GM19467 (cell line): ENCODE measurements around the gene CACUL1.
"Not testable (repeated sequence)": the region's sequence is repeated elsewhere in the genome, so short reads cannot be mapped to it uniquely, and the experiment has no call there.

Experiments
- ATAC-seq: cut with Tn5 transposase; IDR thresholded peaks from one replicate; pipeline ENCODE4 v1.9.1; 2021; ENCODE audit warnings: mild to moderate bottlenecking, moderate library complexity; ENCODE audit not compliant: unreplicated experiment

CACUL1 gene

DNA sequence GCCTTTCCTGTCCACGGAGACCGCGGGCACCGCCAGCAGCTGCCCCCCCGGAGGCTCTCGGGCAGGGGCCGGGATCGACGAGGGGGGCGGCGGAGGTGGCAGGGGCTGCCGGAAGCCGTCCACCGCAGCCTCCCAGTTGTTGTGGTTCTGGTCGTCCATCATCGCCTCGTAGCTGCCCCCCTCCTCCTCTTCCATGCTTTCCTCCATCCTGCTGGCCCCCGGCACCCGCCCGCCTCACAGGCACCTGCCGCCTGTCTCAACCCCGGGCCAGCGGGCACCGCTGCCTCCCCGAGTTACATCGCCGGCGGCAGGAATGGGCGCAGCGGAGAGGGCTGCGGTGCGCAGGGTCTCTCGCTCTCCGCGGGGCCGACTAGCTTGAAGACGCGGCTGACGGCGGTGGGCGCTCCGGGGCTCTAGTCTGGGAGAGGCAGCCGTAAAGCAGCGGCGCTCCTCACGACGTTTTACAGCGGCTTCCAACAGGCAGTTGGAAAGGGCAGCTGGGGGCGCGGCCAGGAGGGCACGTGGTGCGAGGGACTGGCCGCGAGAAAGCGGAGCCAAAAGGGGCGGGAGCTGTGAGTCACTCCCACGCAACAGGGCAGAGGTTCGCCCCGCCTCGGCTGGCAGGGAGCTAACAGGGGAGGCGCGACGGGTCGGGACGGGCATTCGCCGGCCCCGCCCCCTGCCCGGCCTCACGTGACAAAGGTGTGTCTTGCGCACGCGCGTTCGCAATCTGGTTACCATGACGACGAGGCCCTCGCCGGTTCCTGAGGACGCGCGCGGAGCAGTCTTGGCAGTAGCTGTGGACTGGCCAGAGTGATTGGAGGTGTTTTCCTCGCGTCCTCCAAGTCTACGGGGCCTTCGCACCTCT, at the start of gene CACUL1:
Gene CACUL1, minus strand, starts transcription at position 415 of the 868 bp plus-strand sequence. Its CDS starts 208 bp downstream, at position 207.
- ATAC-seq: peak; percentile 94

DNA sequence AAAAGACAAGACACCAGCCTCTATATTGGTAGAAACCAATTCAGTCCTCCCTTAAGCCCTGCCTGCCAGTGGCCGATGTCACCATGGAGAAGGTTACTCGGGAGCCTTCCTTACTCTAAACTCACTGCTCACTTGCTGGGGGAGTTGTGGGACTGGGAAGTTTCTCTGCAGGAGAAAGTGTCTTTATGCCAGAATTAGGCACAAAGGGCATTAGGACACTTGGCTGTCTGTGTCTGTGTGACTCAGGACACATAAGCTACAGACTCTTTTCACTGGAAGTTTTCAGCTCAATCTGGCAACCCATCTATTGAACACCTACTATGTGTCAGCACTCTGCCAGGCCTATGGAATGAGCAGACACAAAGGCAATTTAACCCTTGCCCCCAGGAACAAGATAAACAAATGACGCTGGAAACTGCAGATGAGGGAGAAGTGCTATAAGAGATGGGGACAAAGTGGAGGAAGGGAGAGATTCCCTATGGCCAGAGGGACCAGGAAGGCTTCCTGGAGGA, 49.5 kb upstream of the CACUL1 start:
- ATAC-seq: no peak

DNA sequence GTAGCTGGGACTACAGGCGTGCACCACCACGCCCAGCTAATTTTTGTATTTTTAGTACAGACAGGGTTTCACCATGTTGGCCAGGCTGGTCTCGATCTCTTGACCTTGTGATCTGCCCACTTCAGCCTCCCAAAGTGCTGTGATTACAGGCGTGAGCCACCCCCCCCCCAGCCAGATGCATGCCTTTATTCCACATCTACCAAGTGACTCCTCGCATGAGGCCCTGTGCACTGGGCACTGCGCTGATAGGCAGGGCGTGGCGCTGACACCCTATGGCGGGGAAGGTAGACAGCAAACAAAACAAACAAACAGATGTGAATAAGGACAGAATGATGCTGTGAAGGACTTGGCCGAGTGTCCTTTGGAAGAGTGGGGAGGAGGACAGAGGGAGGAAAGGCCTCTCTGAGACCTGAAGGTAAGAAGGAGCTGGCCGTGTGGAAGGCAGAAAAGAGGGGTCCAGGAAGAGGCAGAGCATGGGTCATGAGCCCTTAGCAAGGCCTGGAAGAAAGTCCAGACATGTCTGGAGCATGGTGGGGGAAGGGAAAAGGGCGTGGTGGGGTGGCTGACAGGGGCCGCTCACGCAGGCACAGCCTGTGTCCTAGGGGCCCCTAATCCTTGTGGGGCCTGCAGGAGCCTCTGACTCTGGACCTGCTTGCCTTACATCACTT, 47.5 kb upstream of the CACUL1 start:
- ATAC-seq: no peak

DNA sequence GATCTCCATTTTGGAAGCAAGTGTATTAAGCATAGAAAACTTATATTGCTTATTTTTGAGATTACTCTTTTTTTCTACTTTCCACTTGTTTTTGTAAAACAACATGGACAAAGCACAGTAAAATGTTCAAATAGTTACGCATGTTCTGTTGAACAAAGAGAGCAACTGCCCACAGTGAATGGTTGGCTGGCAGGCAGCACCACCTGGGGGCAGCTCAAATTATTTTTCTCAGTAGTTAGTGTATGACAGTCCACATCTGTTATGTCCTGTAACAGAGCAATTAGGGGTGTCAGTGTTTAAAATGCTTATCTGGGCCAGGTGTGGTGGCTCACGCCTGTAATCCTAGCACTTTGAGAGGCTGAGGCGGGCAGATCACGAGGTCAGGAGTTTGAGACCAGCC, 46.1 kb upstream of the CACUL1 start:
- no peak for ATAC-seq

DNA sequence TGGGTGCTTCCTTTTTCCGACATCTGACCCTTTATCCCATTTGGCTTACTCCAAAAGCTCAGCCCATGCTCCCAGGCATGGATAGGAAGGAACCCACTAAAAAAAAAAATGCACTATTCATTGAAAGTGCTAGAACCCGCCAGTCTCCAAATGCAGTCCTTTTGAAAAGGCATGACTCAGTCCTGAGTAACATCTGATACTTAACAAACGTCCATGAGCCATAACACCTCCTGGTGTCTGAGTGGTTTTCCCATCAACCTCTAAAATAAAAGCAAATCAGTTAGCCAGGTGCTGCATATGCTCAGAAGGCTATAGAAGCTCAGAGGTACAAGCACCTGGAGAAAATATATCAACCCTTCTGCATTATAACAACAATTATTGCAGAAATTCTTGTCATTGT, 45.0 kb upstream of the CACUL1 start:
- no peak for ATAC-seq

DNA sequence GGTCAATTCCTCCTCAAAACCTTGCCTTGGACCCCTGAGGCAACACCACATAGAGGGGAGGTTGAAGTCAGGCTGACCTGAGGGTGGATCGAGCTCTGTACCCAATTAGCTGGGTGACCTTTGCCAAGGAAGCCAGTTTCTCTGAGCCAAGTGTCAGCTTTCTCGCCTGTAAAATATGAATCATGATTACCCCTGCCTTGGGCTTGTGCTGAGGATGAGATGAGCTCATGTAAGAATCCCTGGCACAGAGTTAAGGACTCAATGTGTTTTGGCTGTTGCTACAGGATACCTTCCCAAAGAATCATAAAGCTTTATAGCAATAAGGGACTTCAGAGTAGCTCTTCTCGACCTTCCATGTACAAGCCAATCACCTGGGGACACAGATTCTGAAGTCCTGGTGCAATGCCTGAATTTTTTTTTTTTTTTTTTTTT, 43.5 kb upstream of the CACUL1 start:
- no peak for ATAC-seq

DNA sequence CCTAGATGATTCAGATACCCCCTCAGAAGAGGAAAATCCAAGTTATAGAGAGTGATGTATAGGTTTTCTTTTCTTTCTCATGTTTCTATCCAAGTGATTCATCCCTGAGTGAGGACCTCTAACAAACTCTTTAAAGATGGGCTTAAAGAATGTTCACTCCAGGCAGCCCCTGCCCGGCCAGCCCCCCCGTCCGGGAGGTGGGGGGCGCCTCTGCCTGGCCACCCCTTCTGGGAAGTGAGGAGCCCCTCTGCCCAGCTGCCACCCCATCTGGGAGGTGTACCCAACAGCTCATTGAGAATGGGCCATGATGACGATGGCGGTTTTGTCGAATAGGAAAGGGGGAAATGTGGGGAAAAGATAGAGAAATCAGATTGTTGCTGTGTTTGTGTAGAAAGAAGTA, 40.2 kb upstream of the CACUL1 start:
- not testable (repeated sequence) for ATAC-seq

DNA sequence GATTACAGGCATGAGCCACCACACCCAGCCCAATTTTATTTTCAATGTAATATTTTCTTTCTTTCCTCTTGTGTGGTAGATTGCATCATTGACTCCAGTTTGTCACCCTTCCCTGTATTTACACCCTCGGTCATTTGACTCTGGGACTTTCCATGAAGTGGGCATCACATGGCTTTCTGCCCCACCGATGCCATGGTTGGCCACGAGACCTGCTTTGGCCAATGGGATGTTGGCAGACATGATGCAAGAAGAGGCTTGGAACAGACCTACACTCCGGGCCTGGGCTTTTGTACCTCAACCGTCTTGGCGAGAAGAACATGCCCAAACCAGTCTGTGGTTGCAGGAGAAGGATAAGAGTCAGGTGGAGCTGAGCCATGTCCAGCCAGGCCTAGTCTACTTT, 38.8 kb upstream of the CACUL1 start:
- ATAC-seq: no peak

DNA sequence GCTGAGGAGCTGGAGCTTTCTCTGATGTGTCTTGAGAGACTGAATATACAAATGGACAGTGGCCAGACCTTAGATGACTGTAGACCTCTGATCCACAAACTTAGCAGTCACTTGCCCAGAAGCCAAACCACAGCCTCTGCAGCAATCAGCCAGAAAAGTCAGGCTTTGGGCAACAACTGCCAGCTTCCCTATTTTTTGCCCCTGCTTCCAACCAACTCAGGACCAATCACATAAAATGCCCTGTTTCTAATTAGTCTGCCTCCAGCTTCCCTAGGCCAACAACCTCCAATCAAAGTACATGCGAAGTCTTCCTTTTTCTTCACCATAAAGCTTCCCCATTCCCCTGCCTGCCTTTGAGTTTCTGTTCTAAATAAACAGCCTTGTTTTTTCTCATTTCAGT, 37.8 kb upstream of the CACUL1 start:
- no peak for ATAC-seq

DNA sequence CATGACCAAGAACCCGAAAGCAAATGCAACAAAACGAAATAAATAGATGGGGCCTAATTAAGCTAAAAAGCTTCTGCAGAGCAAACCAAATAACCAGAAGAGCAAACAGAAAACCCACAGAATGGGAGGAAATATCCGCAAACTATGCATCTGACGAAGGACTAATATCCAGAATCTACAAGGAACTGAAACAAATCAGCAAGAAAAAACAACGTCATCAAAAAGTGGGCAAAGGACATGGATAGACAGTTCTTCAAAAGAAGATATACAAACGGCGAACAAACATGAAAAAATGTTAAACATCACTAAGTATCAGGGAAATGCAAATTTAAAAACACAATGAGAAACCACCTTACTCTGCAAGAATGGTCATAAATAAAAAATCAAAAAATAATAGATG, 35.3 kb upstream of the CACUL1 start:
- no peak for ATAC-seq

DNA sequence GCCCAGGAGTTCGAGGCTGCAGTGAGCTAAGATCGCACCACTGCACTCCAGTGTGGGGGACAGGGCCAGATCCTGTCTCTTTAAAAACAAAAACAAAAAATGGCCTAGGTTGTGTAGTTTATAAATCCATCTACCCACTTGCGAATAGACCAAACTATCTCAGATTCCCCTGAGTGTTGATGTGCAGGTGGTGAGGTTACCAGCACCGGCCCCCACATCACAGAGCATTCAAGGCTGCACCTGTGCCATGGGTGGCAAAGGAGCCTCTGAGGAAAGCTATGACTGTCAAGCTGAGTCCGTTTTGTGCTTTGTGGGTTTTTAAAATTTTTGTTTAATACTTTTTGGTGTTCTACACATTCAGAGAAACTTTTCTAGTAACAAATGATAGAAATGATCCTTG, 30.8 kb upstream of the CACUL1 start:
- no peak for ATAC-seq

DNA sequence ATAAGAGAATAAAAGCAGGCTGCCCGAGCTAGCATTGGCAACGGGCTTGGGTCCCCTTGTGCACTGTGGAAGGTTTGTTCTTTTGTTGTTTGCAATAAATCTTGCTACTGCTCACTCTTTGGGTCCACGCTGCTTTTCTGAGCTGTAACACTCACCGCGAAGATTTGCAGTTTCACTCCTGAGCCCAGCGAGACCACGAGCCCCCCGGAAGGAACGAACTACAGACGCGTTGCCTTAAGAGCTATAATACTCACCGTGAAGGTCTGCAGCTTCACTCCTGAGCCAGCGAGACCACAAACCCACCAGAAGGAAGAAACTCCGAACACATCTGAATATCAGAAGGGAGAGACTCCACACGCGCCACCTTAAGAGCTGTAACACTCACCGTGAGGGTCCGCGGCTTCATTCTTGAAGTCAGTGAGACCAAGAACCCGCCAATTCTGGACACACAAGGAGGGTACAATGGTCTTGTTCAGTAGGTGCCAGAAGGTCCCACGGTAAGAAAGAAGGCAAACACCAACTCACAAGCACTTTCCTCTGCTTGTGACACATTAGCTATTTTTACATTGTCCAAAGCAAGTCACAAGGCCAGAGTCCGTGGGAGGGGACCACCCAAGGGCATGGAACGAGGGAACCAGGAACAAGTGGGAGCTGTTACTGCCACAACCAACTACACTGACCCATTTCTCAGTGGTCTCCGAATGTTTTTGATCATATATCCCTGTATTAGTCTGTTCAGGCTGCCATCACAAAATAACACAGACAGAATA, 29.2 kb upstream of the CACUL1 start:
- no peak for ATAC-seq

DNA sequence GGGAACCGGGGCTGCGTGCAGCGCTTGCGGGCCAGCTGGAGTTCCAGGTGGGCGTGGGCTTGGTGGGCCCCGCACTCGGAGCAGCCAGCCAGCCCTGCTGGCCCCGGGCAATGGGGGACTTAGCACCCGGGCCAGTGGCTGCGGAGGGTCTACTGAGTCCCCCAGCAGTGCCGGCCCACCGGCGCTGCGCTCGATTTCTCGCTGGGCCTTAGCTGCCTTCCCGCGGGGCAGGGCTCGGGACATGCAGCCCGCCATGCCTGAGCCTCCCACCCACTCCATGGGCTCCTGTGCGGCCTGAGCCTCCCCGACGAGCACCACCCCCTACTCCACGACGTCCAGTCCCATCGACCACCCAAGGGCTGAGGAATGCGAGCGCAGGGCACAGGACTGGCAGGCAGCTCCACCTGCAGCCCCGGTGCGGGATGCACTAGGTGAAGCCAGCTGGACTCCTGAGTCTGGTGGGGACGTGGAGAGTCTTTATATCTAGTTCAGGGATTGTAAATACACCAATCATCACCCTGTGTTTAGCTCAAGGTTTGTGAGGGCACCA, 28.2 kb upstream of the CACUL1 start:
- not testable (repeated sequence) for ATAC-seq

DNA sequence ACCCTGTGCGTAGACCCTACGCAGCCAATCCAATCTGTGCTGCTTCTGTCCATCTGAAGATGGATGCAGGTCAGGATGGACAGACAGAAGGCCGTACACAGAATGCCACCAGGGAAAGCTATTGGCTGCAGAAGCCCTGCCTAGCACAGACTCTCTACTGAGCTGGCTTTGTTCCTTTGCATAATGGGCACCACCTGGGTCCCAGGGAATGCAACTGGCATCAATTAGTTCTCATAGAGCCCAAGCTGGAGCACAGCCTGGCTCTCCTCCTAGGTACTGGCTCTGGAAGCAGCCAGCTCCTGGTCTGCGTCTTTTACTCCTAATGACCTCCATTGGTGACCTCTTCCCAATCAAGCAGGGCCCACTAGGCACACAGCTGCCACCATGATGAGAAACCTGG, 26.8 kb upstream of the CACUL1 start:
- no peak for ATAC-seq

DNA sequence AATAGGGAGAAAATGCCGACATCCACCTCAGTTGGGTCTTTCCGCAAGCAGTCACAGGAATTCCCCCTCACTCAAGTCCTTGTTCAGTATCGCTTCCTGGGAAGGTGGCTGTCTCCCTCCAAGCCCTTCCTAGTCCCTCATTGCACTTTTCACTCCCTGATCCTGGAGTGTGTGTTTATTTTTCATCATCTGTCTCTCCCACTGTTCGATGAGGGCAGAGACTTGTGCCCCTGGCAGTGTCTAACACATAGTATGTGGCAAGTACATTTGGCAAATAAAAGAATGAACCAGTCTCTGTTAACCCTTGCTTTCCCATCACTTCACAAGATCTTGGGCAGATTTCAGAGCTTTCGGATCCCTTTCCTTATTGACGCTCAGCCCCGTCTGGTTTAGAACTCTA, 24.0 kb upstream of the CACUL1 start:
- ATAC-seq: no peak

DNA sequence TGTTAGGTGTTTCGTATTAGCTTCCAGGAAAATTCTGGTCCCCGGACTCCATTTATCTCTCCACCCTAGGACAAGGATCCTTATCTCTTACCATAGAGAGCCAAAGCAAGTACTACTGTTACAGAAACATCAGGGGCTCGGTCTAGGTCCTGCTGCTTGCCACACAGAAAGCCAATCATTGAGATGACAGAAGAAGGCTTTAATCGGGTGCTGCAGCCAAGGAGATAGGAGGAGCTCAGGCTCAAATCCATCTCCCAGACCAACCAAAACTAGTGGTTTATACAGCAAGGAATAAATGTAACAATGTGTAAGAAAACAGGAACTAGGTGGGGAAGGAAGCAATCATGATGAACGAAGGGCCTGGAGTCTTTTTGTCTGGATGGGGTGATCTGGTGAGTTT, 22.2 kb upstream of the CACUL1 start:
- no peak for ATAC-seq

DNA sequence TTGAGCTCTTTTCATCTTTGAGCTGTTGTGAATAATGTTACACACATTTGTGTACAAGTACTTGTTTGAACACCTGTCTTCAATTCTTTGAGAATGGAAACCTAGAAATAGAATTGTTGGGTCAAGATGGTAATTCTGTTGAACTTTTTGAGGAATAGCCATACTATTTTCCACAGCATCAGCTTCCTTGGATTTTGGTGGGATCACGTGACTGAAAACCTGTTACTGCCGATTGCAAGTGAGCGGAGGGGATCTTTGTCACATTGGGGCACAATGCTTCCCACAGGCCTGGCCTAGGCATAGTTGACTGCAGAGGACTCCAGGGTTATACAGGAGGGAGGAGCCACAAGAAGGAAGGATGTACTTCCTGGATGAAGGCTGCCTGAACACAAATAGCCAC, 21.3 kb upstream of the CACUL1 start:
- ATAC-seq: no peak

DNA sequence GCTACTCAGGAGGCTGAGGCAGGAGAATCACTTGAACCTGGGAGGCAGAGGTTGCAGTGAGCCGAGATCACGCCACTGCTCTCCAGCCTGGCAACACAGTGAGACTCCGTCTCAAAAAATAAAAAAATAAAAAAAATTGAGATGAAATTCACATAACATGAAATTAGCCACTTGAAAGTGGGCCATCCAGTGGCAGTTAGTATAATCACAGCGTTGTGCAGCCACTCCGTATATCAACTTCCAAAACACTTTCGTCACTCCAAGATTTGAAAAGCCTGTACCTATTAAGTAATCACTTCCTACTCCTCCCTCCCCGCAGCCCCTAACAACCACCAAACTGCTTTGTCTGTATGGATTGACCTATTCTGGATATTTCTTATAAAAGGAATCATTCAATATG, 20.7 kb upstream of the CACUL1 start:
- ATAC-seq: no peak

DNA sequence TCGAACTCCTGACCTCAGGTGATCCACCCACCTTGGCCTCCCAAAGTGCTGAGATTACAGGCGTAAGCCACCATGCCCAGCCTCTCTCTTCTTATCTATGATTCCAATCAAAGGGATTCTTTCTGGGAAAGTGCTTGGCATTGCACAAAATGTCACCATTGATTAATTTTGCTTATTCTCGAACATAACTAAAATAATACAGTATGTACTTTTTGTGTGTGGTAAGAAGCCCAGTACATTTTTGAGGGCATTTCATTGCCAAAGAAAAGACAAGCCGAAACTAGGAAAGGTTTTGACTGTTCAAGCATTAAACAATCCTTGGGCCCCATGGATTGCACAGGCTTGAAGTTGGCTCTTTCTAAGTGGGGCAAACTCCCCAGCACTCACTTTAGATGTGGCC, 18.3 kb upstream of the CACUL1 start:
- ATAC-seq: no peak

DNA sequence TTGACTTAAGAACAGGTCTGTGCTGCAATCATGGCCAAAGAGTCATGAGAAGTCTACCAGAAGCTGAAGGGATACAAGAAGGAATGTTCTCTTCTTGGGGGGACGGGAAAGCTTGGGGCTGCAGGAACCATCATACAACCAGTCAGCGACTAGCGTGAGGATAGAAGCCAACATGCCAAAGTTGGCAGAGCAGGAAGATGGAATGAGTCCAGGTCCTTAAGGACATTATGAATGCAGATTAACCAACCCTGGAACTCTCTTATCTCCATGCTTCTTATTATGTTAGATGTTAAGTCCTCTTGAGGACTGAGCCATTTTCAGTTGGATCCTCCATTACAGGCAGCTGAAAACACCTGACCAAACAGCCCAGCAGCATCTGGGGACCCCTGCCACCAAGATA, 17.2 kb upstream of the CACUL1 start:
- no peak for ATAC-seq
